Germinal center (tissue), 1 donor: ENCODE data around the gene FAM53A.

ENCODE experiments used
- DNase-seq: peaks from one replicate; pipeline ENCODE4 v3.0.0; 2012; ENCODE audit warnings: mixed read lengths, low spot score

The FAM53A gene

DNA sequence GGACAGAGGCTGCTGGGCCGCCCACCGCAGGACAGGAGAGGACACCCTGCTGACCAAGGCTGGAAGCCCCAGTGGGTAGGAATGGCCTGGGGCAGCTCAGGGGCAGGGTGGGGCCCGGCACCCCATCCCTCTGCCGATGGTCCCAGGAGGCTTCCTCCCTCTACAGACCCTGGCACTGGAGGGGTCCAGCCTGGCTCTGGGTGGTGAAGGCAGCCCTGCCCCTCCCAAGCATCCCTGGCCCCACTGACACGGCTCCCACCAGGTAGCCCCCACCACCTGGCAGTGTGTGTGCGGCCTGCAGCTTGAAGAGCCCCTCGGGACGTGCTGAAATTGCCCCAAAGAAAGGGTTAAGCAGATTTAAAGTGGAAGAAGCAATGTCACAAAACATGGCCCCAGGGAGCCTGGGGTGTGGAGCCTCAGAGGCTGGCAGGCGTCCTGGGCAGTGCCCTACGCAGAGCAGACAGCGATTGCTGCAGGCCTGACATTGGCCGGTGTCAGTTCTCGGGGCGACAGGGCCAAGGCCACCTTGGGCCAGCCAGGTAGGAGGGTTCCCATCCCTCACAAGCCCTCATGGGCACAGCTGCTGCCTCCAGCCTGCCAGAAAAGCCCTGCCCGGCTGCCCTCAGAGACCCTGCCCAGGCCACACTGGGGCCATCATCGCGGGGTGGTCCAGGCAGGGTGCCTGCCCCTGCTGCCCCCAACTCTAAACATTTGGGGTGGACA lies 80.5 kb downstream of the FAM53A start:
- no peak for DNase-seq

DNA sequence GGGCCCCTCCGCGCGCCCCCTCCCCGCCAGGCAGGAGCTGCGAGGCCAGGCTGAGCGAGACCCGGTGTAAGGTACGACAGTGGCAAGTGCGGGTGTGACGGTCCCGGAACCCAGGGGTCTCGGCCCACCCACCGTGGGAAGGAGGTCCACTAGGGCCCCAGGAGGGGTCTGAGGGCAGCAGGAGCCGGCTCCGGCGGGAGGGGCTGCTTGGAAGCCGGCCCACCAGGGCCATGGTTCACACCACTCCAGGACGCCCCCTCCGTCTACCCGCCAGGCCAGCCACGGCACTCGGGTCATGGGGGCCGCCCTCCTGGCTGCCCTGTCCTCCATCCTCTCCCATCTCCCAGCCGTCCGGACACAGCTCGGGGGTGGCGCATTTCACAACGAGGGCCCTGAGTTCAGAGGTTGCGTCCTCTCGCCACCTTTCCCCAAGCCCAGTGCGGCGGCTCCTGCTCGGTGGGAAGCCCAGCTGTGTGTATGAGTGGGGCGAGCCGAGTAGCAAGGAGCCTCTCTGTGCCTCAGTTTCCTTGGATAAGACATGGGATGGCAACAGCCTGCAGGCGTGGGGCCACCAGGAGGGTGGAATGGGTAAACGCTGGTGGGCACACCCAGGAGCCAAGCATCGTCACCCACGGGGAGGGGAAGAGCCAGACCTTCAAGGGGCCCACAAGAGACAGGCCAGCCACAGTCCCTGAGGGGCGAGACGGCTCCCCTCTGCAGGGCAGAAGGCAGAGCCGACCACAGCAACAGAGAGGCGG lies 81.3 kb downstream of the FAM53A start:
- DNase-seq: no peak

DNA sequence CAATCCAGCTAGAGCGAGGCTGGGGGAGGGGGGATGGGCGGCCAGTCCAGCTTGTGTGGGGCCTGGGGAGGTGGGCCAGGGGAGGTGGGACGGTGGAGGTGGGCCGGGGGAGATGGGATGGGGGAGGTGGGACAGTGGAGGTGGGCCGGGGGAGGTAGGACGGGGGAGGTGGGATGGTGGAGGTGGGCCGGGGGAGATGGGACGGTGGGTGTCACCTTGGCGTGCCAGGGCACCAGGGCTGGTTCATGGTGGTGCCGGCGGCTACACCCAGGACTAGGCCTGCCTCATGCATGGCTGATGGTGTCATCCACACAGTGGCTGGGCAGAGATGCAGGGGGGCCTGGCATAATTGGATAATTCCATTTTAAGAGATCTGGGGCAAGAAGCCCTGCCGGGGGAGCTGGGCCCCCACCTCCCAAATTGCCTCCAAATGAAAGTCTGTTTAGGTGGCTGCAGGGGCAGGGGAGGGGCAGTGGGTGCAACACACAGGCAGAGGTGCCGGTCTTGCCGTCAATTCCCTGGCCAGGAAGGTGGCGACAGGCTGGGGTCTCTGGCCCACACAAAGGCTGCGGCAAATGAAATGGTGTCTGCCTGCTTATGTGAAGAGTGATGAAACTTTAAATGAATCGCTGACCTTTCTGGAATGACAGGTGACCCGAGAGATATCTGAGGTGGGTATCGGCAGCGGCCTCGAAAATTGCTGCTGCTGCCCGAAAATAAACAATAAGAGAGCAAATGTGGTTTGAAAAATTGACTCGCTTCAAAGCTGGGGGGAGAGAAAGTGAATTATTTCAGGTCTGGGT lies 82.1 kb downstream of the FAM53A start:
- DNase-seq: no peak

DNA sequence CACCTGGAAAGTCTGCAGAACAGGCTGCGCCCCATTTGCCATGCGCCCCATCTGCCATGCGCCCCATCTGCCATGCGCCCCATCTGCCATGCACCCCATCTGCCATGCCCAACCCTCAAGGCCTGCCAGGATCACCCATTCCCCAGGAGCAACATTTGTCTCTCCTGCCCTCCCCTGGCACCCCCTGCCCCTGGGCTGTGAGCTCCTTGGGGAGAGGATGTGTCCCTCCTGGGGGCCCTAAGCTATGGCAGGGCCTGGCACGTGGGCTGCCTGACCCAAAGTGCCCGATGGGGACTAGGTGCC lies 82.6 kb downstream of the FAM53A start:
- no peak for DNase-seq

DNA sequence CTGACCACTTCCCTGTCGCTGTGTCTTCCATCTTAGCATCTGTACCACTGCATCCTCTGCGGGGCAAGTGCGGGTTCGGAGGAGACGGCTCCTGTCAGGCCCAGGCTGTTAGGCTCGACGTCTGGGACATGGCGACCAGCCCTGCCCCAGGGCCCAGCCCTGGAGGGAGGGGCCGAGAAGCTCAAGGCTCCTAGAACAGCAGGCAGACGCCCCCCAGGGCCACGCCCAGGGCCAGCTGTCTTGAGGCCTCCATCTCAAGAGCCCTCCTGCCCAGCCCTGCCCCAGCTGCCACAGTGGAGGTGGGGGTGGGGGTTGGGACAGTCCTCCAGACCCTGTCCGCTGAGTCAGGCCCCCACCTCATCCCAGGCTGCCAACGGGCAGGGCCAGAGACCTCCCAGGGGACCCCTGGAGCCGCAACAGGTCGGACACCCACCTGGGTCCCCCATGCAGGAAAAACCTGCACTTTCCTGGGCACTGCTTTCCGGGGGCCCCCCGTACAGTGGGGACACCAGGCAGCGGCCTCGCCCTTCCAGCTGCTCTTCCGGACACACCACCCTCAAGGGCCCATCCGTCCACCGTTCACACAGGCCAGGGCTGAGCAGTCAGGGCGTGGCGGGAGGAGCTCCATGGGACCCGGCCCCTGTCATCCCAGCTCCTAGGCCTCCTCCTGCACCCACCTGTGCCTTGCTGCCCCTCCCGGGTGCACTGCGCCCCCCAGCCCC lies 83.1 kb downstream of the FAM53A start:
- no peak for DNase-seq

DNA sequence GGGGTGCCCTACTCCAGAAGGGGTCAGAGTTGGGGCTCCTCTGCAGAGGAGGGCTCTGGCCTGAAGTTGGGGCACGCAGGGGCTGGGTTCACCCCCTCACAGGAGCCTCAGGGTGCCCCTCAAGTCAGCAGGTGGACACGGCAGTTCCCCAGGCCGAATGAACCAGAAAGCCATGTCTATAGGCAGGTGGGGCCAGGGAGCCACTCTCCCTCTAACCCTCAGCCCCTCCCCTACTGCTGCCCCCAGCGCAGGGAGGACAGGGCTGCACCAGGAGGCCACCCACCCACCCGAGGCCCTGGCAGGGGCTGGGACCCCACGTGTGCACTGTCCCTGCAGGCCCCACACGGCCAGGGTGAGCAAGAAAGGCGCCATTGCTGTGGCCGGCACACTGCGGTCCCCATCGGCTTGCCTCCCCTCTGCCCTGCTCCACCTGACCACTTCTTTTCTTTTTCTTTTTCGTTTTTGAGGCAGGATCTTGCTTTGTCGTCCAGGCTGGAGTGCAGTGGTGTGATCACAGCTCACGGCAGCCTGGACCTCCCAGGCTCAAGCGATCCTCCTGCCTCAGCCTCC lies 83.8 kb downstream of the FAM53A start:
- no peak for DNase-seq

DNA sequence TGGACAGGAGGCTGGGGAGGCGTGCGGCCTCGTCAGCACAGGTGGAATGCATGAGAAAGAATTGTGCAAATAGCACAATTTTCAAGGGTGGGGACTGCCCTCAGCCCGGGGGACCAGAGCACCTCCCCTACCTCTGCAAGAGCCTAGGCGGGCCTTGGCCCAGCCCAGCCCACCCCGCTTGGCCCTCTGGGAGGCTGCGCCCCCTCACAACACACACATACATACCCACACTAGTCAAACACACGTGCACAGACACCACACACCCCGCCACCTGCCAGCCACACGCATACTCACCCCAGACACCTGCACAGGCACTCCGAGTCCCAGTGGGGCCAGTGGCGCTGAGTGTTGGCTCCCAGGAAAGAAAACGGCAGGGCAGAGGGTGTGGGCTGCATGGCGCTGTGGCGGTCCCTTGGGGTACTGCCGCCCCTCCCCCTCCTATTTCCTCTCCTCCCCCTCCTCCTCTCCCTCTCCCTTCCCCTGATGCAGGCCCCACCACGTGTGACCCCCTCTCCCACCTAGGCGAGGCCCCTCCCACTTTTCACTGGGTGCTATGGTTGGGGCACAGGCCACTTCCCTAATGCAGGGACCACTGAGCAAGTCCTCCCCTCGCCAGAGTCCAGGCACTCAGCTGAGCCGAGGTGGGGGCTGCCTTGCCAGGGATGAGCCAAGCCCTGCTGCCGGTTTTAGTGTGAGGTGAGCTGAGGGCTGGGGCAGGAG lies 84.5 kb downstream of the FAM53A start:
- no peak for DNase-seq

DNA sequence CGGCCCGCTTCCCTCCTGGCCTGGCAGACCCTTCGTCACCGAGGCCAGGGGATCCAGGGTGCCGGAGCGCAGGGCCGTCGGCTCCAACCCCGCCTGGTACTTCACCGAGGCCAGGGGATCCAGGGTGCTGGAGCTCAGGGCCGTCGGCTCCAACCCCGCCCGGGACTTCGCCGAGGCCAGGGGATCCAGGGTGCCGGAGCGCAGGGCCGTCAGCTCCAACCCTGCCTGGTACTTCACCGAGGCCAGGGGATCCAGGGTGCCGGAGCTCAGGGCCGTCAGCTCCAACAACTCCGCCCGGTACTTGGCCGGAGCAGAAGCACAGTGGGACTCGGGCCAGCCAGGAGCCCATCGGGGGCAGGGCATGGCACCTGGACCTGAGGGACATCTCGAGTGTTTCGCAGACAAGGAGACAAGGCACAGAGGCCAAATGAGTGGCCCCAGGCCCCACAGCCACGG lies 85.1 kb downstream of the FAM53A start:
- DNase-seq: no peak

DNA sequence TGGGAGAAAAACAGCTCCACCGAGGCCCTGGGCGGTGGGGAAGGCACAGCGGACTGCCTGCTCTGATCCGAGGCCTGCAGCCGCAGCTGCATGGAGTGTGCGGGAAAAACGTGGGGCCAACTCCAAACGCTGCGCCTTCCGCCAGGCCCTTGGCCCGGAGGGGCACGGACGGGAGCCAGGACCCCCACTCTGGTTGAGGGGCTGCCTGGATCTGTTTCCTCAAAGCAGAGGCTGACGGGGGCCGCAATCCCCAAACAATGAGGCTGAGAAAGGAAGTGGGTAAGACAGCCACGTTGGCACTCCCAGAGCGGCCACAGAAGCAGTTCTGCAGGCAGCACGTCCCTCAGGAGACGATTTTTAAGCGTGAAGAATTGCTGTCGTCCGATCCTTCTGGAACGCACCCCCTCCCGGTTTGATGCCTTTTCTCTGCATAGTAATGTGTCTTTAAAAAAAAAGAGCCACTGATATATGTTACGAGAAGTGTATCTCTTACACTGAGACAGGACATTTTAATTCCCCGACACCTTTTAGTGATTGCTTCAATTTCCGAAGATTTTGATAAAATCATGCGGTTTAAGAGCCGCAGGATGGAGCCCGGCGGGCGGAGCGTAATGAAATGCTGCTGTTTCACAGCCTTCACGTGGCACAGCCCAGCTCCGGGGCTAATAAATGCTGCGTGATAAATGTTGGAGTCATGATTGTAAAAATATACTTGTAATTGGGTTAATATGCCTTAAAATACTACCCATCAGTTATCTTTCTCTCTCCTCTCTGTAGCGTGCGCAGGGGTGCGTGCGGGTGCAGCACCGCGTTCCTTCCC lies 85.7 kb downstream of the FAM53A start:
- DNase-seq: no peak

DNA sequence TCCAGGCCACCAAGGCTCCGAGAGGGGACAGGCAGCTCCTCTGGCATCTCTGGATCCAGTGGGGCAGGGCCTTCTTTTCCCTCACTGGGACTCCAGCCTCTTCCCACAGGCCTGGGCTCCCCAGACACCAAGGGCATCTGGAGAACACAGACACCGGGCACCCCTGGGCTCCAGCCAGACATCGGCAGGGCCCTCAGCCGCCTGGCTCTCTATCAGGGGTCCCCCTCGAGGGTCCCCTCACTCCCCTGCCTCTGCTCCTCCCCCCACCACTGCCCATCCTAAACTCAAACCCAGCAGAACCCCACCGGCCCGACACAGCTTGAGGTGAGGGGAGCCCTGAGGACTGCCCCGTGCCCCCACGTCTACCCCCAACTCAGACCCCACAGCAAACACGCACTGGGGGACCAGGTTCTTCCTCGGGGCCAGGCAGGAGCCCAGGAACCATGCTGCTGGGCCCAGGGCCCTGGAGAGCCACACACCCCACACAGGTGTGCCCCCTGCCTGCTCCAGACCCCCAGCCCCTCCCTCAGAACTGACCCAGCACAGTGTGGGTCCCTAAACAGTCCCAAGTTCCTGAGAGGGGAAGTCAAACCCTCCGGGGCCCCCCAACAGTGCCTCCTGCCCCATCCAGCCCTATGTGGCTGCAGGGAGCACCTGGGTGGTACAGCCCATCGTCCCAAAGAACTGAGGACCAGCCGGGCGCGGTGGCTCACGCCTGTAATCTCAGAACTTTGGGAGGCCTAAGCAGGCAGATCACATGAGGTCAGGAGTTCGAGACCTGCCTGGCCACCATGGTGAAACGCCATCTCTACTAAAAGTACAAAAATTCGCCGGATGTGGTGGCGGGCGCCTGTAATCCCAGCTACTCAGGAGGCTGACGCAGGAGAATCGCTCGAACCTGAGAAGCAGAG lies 86.8 kb downstream of the FAM53A start:
- DNase-seq: no peak

DNA sequence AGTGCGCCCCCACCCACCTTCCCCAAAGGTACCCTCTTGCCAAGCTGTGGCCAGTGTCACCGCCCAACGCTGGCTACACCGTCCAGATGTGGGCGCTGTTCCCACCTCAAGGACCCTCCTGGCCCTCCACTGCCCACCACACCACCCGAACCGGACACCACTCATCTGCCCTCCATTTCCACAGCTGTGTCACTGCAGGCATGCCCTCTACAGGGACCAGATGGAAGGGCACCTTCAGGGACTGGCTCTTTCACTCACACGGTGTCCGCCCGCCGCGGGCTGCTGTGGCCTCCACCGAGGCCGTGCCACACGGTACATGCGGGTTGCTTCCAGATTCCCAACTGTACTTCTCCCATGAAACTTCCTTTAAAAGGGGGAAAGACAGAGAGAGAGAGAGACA lies 87.7 kb downstream of the FAM53A start:
- no peak for DNase-seq

DNA sequence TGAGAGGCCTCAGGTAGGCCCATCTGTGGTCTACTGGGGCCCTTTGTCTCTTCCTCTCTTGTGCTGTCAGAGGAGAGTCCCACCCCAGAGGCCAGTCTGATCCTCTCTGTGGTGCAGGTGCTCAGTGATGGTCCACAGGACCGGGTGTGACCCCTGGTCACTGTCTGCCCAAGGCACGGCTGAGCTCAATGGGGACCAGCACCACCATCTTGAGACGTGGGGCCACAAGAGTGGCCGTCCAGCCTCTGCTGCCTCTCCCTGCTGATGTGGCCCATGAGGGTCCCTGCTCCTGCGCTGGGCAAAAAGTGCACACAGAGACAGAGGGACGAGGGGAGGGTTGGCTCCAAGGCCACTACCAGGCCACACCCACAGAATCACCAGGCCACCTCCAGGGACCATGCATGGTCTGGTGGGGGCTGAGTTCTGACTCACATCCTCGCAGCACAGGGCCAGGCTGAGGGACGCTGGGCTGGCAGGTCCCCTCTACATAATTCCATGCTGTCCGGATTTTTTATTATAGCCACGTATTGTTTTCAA lies 88.3 kb downstream of the FAM53A start:
- DNase-seq: no peak

DNA sequence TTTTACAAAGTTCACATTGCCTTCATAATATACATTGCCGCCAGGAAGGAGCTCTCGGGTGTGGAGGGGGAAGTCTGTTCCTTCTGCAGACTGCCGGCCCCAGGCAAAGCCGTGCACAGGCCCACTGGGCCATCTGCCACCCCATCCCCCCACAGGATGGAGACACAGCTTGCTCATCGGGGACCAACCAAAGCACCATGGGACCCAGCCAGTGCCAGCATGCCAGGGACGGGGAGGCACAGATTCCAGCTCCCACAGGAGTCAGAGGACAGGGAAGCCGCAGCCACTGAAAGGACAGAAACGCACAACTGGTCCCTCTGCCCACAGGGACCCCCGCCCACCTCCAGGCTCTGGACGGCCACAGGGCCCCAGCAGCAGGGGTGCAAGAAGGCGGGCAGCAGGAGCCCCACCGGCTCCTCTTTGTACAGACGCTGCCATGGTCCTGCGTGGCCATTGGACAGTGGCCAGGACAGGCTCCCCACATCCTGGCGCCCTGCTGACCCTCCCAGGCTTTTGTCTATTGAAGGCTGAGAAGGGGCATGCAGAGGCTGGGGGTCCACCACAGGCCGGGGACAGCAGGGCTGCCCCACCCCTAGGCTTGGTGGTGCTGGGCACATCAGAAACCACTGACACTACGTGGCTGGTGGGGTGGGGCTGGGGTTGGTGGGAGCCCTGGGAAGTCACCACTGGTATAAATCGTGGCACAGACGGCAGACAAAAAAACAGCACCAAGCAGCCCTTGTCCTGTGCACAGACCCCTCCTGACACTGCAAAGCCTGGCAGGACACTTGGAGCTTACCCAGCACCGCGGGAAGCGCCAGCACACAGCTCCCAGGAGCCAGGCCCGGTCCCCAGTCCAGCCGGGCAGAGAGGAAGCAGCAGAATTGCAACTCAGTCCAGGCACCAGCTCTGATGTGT lies 89.0 kb downstream of the FAM53A start:
- DNase-seq: no peak

DNA sequence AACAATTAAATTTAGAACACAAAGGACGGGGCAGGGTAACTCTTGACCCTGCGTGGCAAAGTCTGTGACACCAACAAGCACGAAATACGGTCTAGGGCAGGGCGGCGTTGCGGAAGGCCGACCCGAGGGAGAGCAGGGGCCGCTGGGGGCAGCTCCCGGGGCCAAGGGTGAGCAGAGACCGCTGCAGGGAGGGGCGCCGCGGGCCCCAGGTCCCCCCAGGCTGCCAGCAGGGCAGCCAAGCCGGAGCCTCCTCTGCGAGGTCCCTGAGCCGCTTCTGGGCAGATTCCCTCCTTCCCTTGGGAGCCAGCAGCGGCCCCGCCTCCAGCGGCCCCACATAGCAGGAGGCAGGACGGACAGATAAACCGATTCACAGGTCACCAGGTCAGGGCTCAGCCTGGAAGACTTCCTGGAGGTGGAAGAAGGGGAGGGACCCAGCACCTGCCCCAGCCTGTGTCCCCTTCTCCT lies 90.2 kb downstream of the FAM53A start:
- DNase-seq: no peak

DNA sequence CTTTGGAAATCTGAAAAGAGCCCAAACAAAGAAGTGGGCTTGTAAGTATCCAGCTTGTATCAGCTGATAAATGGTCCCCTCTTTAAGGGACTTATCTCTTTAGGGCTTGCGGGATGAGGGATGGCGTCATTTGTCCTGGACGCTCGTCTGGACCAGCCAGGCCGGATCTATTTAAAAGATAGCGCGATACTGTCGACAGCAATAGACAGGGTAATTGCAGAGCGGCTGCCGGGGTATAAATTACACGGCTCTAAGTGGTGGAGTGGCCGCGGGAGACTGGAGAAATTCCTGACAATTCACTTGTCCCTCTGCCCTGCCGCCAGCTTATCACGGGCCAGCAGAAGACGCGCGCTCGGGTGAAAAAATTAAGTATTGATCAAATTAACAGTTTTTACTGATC lies 90.7 kb downstream of the FAM53A start:
- DNase-seq: no peak

DNA sequence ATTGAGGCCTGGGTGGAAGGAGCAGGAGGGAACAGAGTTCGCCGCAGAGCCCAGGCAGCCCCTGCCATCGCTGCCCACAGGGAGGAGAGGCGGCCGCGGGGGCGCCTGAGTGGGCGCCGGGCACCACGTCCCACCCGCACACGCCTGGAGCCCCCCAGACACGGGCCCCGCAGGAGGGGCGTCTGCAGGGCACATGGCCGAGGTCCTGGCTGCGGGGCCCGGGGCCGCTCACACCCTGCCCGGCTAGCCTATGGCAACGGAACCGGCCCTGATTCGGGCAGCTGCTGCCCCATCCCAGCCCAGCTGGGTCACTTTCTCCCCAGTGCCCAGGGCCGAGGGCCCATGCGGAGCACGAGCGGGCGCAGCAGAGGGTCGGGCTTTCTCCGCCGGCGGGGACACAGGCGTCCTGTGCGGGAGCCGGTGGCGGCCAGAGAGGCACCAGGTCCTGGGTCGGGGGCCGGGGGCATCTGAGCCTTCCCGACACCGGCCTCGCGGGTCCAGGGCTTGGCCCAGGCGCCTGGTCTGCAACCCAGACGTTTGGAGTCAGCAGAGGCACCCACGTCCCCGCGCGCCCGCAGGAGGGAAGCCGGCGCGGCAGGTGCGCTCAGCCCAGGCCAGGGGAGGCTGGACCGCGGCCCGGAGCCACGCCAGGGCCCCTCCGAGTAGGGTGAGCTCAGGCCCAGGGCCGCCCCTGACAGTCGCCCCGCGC lies 91.2 kb downstream of the FAM53A start:
- DNase-seq: no peak

DNA sequence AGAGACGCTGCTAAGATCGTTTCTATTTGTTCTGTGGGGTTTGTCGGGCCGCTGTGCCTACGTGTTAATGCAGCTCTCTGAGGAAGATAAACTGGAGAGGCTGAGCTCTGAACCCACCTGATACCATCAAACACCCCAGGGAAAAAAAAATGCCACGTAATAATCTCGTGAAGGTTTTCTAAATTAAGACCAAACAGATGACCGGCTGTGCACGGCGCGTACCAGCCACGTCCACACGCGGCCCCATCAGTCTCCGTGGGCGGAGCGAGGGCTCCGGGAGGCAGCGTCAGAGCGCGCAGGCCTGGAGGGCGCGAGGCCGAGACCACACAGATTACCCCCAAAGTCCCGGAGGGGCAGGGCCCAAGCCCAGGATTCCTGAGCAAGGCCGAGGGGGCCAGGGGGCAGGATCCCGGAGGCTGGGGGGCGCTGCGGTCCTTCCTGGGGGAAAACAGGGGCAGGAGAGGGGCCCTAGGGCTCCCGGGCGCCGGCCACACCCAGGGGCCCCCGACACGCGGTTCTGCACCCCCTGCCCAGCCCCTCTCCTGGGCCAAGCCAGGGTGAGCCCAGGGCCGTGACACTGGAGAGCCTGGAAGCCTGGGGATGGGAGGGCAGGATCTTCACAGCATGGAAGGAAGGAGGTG lies 91.9 kb downstream of the FAM53A start:
- no peak for DNase-seq
